Stimulated activated CD8-positive, alpha-beta memory T cell treated with anti-CD3 and anti-CD28 coated beads, Interleukin-15, amount 100 ng/mL, for 24 hours (primary cell): Measurements from ENCODE around the gene PSMB5.

Experiments used
- DNase-seq: peaks from one replicate; pipeline ENCODE4 v3.0.0-alpha.2; 2020; ENCODE audit warnings: low read depth

PSMB5 gene

DNA sequence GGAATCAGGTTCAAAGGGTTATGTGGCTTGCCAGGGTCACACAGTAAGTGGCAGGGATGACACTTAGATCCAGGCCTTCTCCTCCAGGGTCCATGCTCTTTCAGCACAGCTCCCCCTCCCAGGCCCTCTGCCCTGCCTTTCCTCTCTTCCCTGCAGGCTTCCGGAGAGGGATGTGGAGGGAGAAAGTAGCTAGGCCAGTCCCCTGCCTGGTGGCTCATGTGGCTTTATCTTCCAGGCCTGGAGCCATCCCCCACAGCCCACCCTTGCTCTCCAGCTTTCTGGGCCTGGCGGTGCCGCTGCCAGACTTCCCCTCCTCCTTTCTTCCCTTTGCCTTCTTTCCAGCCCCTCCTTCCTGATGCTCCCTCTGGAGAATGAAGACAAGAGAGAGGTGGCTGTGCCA is 9.1 kb upstream of the PSMB5 start:
- DNase-seq = no peak

DNA sequence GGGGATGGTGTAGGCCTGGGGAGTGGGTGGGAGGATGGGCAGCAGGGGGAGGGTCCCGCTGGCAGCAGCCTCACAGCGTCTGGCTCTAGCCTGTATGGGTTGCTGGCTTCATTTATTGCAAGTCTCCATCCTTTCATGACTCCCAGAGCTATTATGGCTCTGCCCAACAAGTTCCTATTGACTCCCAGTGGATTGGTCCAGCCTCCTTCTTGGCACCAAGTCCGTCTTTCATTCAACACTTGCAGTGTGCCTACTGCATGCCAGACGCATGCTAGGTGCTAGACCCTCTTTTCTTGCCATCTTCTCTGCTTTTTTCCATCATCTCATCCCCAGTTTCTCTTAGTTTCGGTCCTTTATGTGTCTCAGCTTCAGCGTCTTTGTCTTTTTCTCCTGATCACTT is 8.4 kb upstream of the PSMB5 start:
- no peak for DNase-seq

GRCh38 chr14:23042162-23042965 is 7.7 kb upstream of the PSMB5 start, which contains the start of gene PSMB11:
TSS of gene PSMB11 (plus strand) at chr14:23042212. CDS start at chr14:23042226, 14 bp downstream.
- DNase-seq = no peak

DNA sequence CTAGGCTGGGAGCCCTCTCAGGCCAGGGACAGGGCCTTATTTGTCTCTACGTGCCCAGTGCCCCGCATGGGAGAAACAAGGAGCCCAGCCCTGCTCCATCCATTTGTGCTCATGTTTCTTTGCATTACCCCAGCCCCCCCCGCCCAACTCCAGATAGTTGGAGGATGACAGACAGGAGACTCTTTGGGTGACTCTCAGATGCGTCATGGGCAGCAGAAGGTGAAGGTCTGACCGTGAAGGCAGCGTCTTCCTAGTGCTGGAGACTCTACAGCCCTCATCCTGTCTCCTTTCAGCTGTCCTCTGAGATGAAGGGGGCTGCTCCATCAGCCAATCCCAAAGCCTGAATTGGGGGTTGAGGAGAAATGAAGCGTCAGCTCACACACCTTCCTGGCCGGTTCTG is 7.0 kb upstream of the PSMB5 start:
- DNase-seq = no peak

GRCh38 chr14:23040100-23040499 is 5.4 kb upstream of the PSMB5 start:
- no peak for DNase-seq

GRCh38 chr14:23035303-23036144 is 824 bp upstream of the PSMB5 start:
- no peak for DNase-seq

DNA sequence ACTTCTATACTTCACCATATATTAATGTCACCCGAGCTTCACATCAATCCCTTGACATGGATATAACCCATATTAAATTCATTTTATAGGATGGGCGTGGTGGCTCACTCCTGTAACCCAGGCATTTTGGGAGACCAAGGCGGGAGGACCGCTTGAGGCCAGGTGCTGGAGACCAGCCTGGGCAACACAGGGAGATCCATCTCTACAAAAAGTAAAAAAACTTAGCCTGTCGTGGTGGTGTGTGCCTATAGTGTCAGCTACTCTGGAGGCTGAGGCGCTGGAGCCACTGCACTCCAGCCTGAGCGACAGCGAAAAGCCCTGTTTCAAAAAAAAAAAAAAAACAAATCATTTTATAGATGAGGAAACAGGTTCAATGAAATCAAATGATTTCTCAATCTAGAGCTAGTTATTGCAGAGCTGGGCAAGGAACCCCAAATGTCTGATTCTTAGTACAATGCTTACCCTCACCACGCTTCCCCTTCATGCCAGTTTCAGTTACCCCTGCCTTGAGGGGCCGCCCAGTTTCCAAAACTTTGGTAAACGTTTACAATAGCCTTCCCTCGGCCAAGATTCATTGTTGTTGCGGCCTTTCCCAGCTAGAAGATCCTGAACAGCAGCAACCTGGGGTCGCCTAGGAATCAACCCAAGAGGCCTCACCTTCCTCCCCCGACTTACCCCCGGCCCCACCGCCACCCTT is 751 bp downstream of the PSMB5 start:
- DNase-seq = no peak

DNA sequence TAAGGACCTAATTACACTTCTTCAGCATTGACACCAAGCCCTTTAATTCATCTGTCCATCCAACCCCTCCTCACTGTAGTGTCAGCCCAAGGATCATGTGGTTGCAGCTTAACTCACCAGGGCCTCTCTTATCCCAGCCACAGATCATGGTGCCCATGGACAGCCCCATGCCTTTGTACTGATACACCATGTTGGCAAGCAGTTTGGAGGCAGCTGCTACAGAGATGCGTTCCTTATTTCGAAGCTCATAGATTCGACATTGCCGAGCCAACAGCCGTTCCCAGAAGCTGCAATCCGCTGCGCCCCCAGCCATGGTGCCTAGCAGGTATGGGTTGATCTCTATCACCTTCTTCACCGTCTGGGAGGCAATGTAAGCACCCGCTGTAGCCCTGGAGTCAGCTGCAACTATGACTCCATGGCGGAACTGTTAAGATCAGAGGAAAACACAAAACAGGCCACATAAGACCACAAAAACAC is 1.4 kb downstream of the PSMB5 start:
- no peak for DNase-seq

DNA sequence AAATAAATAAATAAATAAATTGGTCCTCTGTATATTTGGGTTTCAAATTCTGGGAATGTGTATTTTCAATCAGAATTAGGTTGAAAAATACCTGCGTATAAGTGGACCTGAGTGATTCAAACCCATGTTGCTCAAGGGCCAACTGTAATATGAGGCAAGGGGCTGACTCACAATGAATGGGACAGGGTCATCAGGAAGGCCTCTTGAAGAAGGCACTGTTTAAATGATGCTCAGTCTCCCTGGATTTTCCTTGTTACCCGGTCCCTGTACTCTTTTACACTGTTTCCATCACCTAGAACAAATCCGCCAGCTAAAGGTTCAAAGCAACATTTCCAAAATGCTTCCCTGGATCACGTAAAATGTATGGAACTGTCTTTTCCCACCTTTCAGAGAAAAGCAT is 3.8 kb downstream of the PSMB5 start:
- DNase-seq = no peak

DNA sequence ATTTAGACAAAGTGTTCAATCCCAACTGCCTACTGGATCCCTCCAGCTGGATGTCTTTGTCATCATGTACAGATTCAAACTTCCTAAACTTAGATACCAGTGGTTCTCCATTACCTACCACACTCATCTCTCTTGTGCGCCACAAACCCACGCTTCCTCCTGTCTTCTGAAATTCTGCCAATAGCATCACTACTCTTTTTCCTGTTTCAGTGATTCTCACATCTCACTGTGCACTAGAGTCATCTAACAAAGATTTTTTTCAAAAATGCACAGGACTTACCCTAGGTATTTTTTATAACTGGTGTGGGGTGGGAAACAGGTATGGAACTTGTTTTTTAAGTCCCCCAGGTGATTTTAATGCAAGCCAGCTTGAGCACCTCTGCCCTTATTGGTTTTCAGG is 5.9 kb downstream of the PSMB5 start:
- DNase-seq = no peak

- DNase-seq = no peak
Observed at GRCh38 chr14:23025151-23025814, 9.4 kb downstream of the PSMB5 start.

DNA sequence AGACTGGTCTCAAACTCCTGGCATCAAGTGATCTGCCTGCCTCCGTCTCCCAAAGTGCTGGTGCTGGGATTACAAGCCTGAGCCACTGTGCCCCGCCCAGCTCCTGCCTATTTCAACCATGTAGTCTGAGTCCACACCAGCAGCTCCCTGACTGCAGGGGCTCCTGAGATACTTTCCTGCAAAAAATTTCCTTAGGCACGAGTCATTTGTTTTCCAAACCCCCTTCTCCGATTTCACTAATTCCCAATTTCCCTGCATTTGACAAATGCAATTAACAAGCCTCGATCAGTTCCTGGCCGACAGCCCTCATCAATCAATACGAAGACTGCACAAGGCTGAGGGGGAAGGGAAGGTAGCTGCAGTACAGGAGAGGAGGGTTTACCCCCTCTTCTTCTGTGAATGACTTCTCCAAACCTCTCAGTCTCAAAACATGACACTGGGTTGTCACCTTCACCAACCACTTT is 10.1 kb downstream of the PSMB5 start:
- no peak for DNase-seq

DNA sequence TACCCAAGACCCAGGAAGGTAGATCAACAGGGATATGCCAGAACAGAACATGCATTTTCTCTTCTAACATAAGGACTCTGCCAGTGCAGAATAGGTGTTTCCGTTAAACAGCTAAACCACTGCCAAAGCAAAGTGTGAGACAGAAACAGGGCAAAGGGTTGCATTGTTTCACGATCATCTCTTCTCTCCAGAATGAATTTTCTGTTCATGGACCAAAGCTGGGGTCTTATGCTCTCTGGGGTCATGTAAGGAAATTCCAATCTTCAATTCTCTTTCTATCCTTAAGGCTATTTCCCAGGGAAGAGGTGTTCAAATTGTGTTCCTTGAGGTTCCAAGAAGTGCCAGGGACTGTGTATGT is 10.9 kb downstream of the PSMB5 start:
- no peak for DNase-seq

DNA sequence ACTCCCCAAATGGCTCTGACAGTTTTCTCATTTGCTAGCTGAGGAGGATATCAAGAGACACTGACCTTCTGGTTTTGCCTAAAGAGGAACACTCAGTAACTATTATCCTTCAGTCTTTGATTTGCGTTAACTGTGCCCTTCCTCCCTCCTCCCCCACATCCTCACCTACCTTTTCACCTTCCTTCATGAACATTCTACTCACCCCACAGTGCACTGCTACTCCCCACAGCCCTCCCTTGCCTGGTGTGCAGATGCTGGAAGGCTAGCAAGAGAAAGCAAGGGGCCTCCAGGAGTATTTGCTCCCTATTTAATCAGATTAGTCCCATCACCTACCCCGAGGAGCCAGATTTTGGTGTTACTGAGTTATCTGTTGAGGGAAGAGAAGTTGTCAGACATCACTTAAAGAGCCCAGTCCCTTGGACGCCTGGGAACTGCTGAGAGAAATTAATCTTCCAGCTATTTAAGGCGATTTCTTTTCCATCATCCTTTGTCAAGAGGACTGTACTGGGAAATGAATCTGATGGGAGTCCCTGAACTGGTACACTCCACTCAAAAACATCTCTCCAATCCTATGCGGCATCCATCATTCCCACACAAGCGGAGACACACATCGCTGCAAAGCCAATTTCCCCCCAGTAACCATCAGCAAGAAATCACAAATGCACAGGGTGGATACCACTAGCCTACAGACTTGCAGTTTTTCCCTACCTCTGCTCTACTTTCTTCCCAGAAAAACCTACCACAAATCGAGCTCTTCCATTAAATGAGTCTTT is 11.5 kb downstream of the PSMB5 start:
- DNase-seq = no peak

DNA sequence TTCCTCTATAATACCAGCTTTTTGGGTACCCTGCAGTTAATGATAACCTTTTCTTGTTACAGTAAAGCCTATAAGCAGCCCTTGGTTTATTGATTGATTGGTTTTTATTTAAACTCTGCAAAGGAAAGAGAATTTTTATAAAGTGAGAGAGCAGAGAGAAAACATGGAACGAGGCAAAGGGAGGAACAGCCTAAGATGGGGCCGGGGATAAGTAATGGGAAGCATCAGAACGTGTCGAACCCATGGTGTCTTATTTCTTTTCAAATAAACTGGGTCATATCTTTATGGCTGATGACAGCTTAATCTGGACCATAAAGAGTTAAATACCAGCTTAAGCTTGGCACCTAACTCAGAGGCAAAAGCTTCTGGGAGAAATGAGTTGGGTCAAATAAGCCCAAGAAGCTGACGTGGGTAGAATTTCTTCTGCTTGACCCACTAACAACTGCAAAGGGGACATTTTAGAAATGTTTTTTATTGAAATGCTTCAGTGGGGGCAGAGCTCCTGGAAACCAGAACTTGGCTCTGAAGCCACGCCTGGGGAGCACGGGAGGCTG is 12.7 kb downstream of the PSMB5 start:
- DNase-seq = no peak

- DNase-seq = no peak
Observed at GRCh38 chr14:23021434-23021833, 13.3 kb downstream of the PSMB5 start.

GRCh38 chr14:23020143-23021128 is 14.3 kb downstream of the PSMB5 start:
- DNase-seq = no peak

DNA sequence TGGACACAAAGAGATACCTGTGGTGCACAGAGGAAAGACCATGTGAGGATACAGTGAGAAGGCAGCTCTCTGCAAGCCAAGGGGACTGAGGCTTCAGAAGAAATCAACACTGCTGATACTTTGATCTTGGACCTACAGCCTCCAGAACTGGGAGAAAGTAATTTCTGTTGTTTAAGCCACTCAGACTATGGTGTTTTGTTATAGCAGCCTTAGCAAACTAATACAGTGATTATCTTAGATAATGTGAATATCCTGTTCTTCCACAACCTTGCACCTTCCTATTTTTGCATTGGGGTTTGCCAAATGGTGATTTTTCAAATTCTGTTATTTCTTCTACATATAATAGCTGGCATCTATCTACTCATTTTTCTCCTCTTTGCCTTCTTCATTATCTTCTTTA is 16.6 kb downstream of the PSMB5 start:
- no peak for DNase-seq

DNA sequence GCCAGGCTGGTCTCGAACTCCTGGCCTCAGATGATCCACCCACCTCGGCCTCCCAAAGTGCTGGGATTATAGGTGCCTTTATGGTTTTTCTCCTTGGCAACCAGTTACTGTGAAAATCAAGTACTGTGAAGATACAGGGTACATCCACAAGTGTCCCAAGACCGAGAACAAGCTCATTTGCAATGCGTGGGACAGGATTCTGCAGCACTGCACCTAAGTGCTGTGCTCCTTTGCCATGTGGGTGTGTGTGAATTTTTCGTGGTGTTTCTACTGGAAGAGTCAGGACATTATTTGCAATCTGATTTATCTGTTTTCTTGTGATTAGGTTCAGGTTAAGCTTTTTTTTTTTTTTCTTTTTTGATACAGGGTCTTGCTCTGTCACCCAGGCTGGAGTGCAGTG is 17.6 kb downstream of the PSMB5 start:
- no peak for DNase-seq

GRCh38 chr14:23015618-23016017 is 19.1 kb downstream of the PSMB5 start:
- DNase-seq = no peak
